ENCODE measurements around the gene KCNK16. TPM values are rescaled to one million over a fixed set of nuclear protein-coding genes. Genes with fewer than 3 reads are reported as not detected.

KCNK16 gene
- total and polyA plus RNA-seq, 2 experiments from 2014 or later: not detected

GRCh38 chr6:39319621-39320362 lies 2.7 kb downstream of the KCNK16 start:
- TF ChIP-seq EZH2 (IDR thresholded peaks at IDR 0.05; ENCODE audit: insufficient read depth, poor library complexity, severe bottlenecking): no peak
- TF ChIP-seq EZH2phosphoT487 (IDR thresholded peaks at IDR 0.05; ENCODE audit: insufficient read depth, low read depth): no peak
- Histone ChIP-seq H3F3A (ENCODE audit: insufficient read depth) (no peaks in the 10 kb centered on the region), H3K4me2 (ENCODE audit: unreplicated experiment) (no peak overlapping the region), H3K9me3 (ENCODE audit: low read depth) (no peaks in the 10 kb centered on the region), H4K20me1 (ENCODE audit: insufficient read depth) (no peaks in the 10 kb centered on the region), H3K36me3 (ENCODE audit: low read depth) (no peaks in the 10 kb centered on the region), H3K4me1 (ENCODE audit: insufficient read depth) (no peaks in the 10 kb centered on the region), H3K27me3 (replicated peaks; ENCODE audit: insufficient read depth) (peaks cover 22% of the 10 kb centered on the region; the same call in 1 of the 2 replicates), H3K9me2 (ENCODE audit: insufficient read depth) (no peaks in the 10 kb centered on the region), H2AFZ (no peak overlapping the region), H3K9ac (no peak overlapping the region), H3K27ac (no peak overlapping the region), H3K4me3 (no peak overlapping the region), H3K79me2 (ENCODE audit: insufficient read depth) (no peaks in the 10 kb centered on the region)
- DNase-seq: no peak
- in situ Hi-C loops (cut with MboI): no loop called here
- WGBS, 2 experiments (ENCODE audit: low coverage in 1 of 2, low lambda C conversion rate in 2 of 2, missing lambda C conversion rate in 2 of 2): 40 to 41% methylated on average over 13 of the region's 13 CpGs

DNA sequence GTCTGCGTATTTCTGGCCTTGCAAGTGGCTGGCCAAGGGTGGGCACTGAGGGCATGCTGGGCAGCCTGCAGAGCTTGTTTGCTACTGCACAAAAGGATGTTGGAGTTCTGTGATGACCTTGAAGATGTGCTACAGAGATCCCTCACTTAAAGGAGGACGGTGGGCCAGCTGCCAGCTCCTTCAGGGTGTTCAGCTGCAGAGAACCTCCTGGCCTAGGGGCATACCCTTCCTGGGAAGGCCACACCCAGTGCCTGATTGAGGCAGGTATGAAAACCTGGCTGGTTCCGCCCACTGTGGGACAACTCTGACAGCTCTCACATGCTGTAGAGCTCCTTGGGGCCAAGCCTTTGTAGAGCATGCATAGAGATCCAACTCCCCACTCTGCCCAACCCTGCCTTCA lies 5.2 kb downstream of the KCNK16 start:
- Histone ChIP-seq H3K4me3 (no peak overlapping the region), H3K4me2 (ENCODE audit: unreplicated experiment) (no peak overlapping the region), H3K27ac (no peak overlapping the region), H3K79me2 (ENCODE audit: insufficient read depth) (no peaks in the 10 kb centered on the region), H3K4me1 (ENCODE audit: insufficient read depth) (no peaks in the 10 kb centered on the region), H3F3A (ENCODE audit: insufficient read depth) (no peaks in the 10 kb centered on the region), H2AFZ (no peak overlapping the region), H3K9ac (no peak overlapping the region), H3K9me2 (ENCODE audit: insufficient read depth) (no peaks in the 10 kb centered on the region), H4K20me1 (ENCODE audit: insufficient read depth) (no peaks in the 10 kb centered on the region), H3K27me3 (replicated peaks; ENCODE audit: insufficient read depth) (peaks cover 41% of the 10 kb centered on the region; the same call in 1 of the 2 replicates), H3K36me3 (ENCODE audit: low read depth) (no peaks in the 10 kb centered on the region), H3K9me3 (ENCODE audit: low read depth) (no peaks in the 10 kb centered on the region)
- 6 to 21% methylated on average over 2 to 3 of the region's 3 CpGs for WGBS, 2 experiments (ENCODE audit: low coverage in 1 of 2, low lambda C conversion rate in 2 of 2, missing lambda C conversion rate in 2 of 2)
- TF ChIP-seq EZH2phosphoT487 (IDR thresholded peaks at IDR 0.05; ENCODE audit: insufficient read depth, low read depth) (no peak), EZH2 (IDR thresholded peaks at IDR 0.05; ENCODE audit: insufficient read depth, poor library complexity, severe bottlenecking) (no peak)
- in situ Hi-C loops (cut with MboI): no loop called here
- no peak for DNase-seq

DNA sequence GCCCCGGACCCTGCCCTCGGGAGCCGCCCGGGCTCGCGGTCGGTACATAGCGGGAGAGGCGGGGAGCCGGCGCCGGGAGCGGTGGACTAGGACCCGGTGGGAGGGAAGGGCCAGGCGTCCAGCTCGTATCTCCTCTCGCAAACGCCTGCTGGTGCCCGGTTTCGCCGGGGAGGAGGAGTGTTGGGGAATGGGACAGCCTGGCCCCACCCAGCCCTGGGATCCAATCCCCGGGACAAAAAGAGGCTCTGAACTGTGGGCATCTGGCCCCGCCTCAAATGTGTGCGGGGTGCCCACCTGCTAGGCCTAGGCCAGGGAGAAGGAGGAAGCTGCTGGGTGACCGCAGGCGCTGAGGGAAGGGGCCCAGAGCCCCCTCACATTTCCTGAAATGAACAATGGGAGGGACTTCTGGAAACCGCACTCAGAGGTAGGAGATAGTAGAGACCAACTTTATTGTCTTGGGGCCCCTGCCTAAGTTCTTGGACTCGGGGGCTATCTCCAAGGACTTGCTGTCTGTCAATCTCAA lies 8.2 kb downstream of the KCNK16 start, which contains the start of gene KCNK17:
Gene KCNK17 (minus strand): TSS at position 147 of the 523 bp plus-strand sequence. CDS start 99 bp downstream, at position 48.
- no peak within 1 kb of the TSS for H3K4me2 ChIP-seq (ENCODE audit: unreplicated experiment)
- no peak for TF ChIP-seq EZH2 (IDR thresholded peaks at IDR 0.05; ENCODE audit: insufficient read depth, poor library complexity, severe bottlenecking)
- no peak for TF ChIP-seq EZH2phosphoT487 (IDR thresholded peaks at IDR 0.05; ENCODE audit: insufficient read depth, low read depth)
- 13 to 22% methylated on average over 21 to 27 of the region's 28 CpGs for WGBS, 2 experiments (ENCODE audit: low coverage in 1 of 2, low lambda C conversion rate in 2 of 2, missing lambda C conversion rate in 2 of 2)
- H3F3A ChIP-seq (ENCODE audit: insufficient read depth): no peaks in the 10 kb centered on the region
- no peak within 1 kb of the TSS for H2AFZ ChIP-seq
- H3K9me2 ChIP-seq (ENCODE audit: insufficient read depth): no peaks in the 10 kb centered on the region
- H3K79me2 ChIP-seq (ENCODE audit: insufficient read depth): no peaks in the 10 kb centered on the region
- peaks cover 47% of the 10 kb centered on the region; the same call in 1 of the 2 replicates for H3K27me3 ChIP-seq (replicated peaks; ENCODE audit: insufficient read depth)
- no peak for DNase-seq
- no peaks in the 10 kb centered on the region for H3K9me3 ChIP-seq (ENCODE audit: low read depth)
- in situ Hi-C loops (cut with MboI): no loop called here
- no peak within 1 kb of the TSS for H3K27ac ChIP-seq
- no peak within 1 kb of the TSS for H3K9ac ChIP-seq
- H3K36me3 ChIP-seq (ENCODE audit: low read depth): no peaks in the 10 kb centered on the region
- no peaks in the 10 kb centered on the region for H4K20me1 ChIP-seq (ENCODE audit: insufficient read depth)
- no peaks in the 10 kb centered on the region for H3K4me1 ChIP-seq (ENCODE audit: insufficient read depth)
- H3K4me3 ChIP-seq: no peak within 1 kb of the TSS

- Histone ChIP-seq H3K4me3 (no peak overlapping the region), H3K27ac (no peak overlapping the region), H3K9ac (no peak overlapping the region), H4K20me1 (ENCODE audit: insufficient read depth) (no peaks in the 10 kb centered on the region), H3K9me2 (ENCODE audit: insufficient read depth) (no peaks in the 10 kb centered on the region), H3K36me3 (ENCODE audit: low read depth) (no peaks in the 10 kb centered on the region), H2AFZ (no peak overlapping the region), H3K4me2 (ENCODE audit: unreplicated experiment) (no peak overlapping the region), H3K4me1 (ENCODE audit: insufficient read depth) (no peaks in the 10 kb centered on the region), H3F3A (ENCODE audit: insufficient read depth) (no peaks in the 10 kb centered on the region), H3K79me2 (ENCODE audit: insufficient read depth) (no peaks in the 10 kb centered on the region), H3K9me3 (ENCODE audit: low read depth) (no peaks in the 10 kb centered on the region), H3K27me3 (replicated peaks; ENCODE audit: insufficient read depth) (peaks cover 41% of the 10 kb centered on the region)
- DNase-seq: no peak
- in situ Hi-C loops (cut with MboI): no loop called here
- TF ChIP-seq EZH2 (IDR thresholded peaks at IDR 0.05; ENCODE audit: insufficient read depth, poor library complexity, severe bottlenecking): peak; percentile 17
- 0 out of 2 replicates have a peak, but pooled peaks have one; percentile 18 for TF ChIP-seq EZH2phosphoT487 (IDR thresholded peaks at IDR 0.05; ENCODE audit: insufficient read depth, low read depth)
- 4% methylated on average over 55 to 58 of the region's 80 CpGs for WGBS, 2 experiments (ENCODE audit: low coverage in 1 of 2, low lambda C conversion rate in 2 of 2, missing lambda C conversion rate in 2 of 2)
Observed at GRCh38 chr6:39313526-39314272, 8.8 kb downstream of the KCNK16 start.

Data from GM23248 (cell line).